Ishikawa (cell line): ENCODE measurements around the gene ALDH3B2.

ENCODE experiments used
- CEBPB ChIP-seq: IDR thresholded peaks from 2 replicates; pipeline ENCODE4 v1.6.1; 2012
- CREB1 ChIP-seq: IDR thresholded peaks from 2 replicates; pipeline ENCODE4 v1.6.1; 2012; ENCODE audit warnings: low read depth
- EGR1 ChIP-seq: IDR thresholded peaks from 2 replicates; pipeline ENCODE4 v1.6.1; 2012
- EP300 ChIP-seq: IDR thresholded peaks from 2 replicates; pipeline ENCODE4 v1.6.1; 2012; ENCODE audit warnings: borderline replicate concordance
- FOXM1 ChIP-seq: IDR thresholded peaks from 2 replicates; pipeline ENCODE4 v1.6.1; 2012; ENCODE audit warnings: low read depth, borderline replicate concordance
- MAX ChIP-seq: IDR thresholded peaks from 2 replicates; pipeline ENCODE4 v1.6.1; 2012
- NFIC ChIP-seq: IDR thresholded peaks from 2 replicates; pipeline ENCODE4 v1.6.1; 2012
- RAD21 ChIP-seq: IDR thresholded peaks from 2 replicates; pipeline ENCODE4 v1.6.1; 2012; ENCODE audit warnings: low read depth
- TAF1 ChIP-seq: IDR thresholded peaks from 2 replicates; pipeline ENCODE4 v1.6.1; 2012; ENCODE audit warnings: low read depth, mild to moderate bottlenecking
- TCF12 ChIP-seq: IDR thresholded peaks from 2 replicates; pipeline ENCODE4 v1.6.1; 2012; ENCODE audit warnings: low read depth
- TEAD4 ChIP-seq: IDR thresholded peaks from 2 replicates; pipeline ENCODE4 v1.6.1; 2012
- USF1 ChIP-seq: IDR thresholded peaks from 2 replicates; pipeline ENCODE4 v1.6.1; 2012
- YY1 ChIP-seq: IDR thresholded peaks from 2 replicates; pipeline ENCODE4 v1.6.1; 2012; ENCODE audit warnings: low read depth
- ZBTB7A ChIP-seq: IDR thresholded peaks from 2 replicates; pipeline ENCODE4 v1.6.1; 2012; ENCODE audit warnings: low read depth
- TF ChIP-seq, protein P1 (sequence below): IDR thresholded peaks from 2 replicates; pipeline ENCODE4 v1.6.1; 2012; ENCODE audit warnings: low read depth, mild to moderate bottlenecking

ALDH3B2 gene

DNA sequence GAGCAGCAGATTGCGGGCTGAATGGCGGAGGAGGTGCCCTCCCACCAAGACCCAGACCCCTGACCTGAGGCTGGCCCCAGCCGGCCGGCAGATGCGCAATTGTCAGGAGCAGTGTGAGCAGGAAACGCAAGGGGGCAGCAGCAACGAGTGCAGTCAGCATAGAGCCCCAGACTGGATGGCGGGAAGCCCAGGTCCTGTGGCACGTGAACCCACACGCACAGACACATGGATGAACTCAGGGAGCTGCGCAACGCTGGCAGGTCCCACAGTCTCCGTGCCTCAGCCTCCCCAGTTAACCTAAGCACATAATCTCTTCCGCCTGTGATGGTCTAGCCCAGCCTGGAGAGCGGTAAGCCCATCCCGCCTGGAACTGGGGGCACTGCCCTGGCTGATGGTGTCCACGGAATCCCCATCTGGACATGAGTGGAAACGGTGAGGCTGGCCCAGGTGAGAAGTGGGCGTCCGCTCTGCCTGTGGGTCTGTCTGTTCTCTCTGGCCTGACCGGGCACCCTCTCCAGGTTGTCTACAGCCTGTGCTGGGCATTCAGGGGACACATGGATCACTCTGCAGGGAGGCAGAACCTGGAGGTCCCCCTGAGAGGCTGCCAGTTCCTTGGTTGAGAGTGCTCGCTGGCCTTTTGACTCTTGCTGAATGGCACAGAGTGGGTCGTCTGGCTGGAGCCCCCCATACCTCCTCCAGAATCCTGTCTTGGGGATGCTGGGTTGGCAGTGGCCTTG is 34.2 kb downstream of the ALDH3B2 start:
- TF ChIP-seq MAX (peak; percentile 95), RAD21 (peak; percentile 51; the same call in 1 of the 2 replicates), USF1 (no peak), YY1 (no peak)

DNA sequence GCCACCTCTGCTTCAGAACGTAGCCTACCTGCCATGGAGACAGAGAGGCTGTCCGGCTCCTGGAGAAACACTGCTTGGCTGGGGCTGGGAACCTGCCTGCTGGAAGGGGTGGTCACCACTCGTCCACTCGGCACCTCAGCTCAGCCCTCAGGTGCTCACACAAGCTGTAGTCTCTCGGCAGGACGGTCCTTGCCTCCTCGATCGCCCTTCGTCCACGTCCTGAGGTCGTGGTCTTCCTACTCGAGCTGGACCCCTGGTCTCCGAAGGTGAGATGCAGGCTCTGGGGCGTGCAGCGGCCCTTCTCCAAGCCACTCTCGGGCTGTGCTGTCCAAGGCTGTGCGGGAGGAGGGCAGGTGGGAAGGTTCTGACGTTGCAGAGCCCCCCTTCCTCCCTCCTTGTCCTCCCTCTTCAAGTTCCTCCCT is 35.0 kb downstream of the ALDH3B2 start, which contains the start of gene TBX10:
TSS of gene TBX10 (minus strand) at position 326 of the 422 bp plus-strand sequence. CDS start at position 35, 291 bp downstream.
- TF ChIP-seq, protein P1, sequence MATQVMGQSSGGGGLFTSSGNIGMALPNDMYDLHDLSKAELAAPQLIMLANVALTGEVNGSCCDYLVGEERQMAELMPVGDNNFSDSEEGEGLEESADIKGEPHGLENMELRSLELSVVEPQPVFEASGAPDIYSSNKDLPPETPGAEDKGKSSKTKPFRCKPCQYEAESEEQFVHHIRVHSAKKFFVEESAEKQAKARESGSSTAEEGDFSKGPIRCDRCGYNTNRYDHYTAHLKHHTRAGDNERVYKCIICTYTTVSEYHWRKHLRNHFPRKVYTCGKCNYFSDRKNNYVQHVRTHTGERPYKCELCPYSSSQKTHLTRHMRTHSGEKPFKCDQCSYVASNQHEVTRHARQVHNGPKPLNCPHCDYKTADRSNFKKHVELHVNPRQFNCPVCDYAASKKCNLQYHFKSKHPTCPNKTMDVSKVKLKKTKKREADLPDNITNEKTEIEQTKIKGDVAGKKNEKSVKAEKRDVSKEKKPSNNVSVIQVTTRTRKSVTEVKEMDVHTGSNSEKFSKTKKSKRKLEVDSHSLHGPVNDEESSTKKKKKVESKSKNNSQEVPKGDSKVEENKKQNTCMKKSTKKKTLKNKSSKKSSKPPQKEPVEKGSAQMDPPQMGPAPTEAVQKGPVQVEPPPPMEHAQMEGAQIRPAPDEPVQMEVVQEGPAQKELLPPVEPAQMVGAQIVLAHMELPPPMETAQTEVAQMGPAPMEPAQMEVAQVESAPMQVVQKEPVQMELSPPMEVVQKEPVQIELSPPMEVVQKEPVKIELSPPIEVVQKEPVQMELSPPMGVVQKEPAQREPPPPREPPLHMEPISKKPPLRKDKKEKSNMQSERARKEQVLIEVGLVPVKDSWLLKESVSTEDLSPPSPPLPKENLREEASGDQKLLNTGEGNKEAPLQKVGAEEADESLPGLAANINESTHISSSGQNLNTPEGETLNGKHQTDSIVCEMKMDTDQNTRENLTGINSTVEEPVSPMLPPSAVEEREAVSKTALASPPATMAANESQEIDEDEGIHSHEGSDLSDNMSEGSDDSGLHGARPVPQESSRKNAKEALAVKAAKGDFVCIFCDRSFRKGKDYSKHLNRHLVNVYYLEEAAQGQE = no peak
- no peak for TF ChIP-seq CREB1

- TF ChIP-seq EGR1 (no peak), YY1 (no peak), USF1 (no peak), CREB1 (no peak), CEBPB (no peak), ZBTB7A (no peak), TAF1 (no peak), EP300 (no peak), MAX (no peak), FOXM1 (no peak)
These were observed 35.6 kb downstream of the ALDH3B2 start for GRCh38 chr11:67638535-67639437.

DNA sequence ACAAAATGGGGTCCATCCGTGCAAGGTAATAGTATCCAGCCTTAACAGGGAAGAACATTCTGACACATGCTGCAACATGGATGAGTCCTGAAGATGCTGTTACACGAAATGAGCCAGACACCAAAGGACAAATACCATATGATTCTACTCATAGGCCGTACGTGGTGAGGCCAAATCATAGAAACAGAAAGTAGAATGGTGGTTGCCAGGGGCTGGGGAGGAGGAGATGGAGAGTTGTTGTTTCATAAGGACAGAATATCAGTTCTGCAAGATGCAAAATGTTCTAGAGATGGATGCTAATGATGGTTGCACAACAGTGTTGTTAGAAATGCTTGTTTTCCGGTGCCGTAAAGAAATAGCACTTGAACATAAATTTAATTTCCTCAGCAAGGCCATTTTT is 37.5 kb downstream of the ALDH3B2 start:
- TF ChIP-seq TEAD4 = no peak
- TF ChIP-seq FOXM1 = no peak
- no peak for TF ChIP-seq EP300
- TF ChIP-seq, protein P1 = no peak
- no peak for TF ChIP-seq TAF1
- TF ChIP-seq CREB1 = no peak

GRCh38 chr11:67635231-67635521 is 39.2 kb downstream of the ALDH3B2 start:
- TF ChIP-seq MAX (no peak), FOXM1 (no peak), YY1 (no peak), TAF1 (no peak), EGR1 (no peak), CREB1 (no peak), EP300 (no peak), CEBPB (no peak), RAD21 (no peak), NFIC (no peak), ZBTB7A (no peak), USF1 (no peak), TCF12 (no peak)
- TF ChIP-seq, protein P1 = no peak
